ENCODE measurements around the gene ZMIZ1.

GRCh38 chr10:79250259-79250658 is 181.5 kb downstream of the ZMIZ1 start:
- no peak for TF ChIP-seq CTCF (IDR thresholded peaks at IDR 0.05; ENCODE audit: poor library complexity, severe bottlenecking)
- TF ChIP-seq EP300 (conservative IDR thresholded peaks at IDR 0.05; ENCODE audit: poor library complexity, severe bottlenecking), result no peak
- TF ChIP-seq EZH2 (IDR thresholded peaks at IDR 0.05; ENCODE audit: borderline replicate concordance, insufficient read depth, low read length, poor library complexity, severe bottlenecking), result no peak
- no peak for TF ChIP-seq SMC3 (conservative IDR thresholded peaks at IDR 0.05; ENCODE audit: poor library complexity)
- no peak for TF ChIP-seq POLR2AphosphoS5 (IDR thresholded peaks at IDR 0.05)
